HL-60 (cell line): Measurements from ENCODE around the gene TAB3.

ENCODE experiments used
- CTCF ChIP-seq: IDR thresholded peaks from one replicate; pipeline ENCODE4 v1.5.1; 2011; ENCODE audit warnings: low read length, control low read depth, inconsistent platforms; ENCODE audit not compliant: insufficient read depth
- GABPA ChIP-seq: IDR thresholded peaks from 2 replicates; pipeline ENCODE4 v1.6.1; 2012; ENCODE audit warnings: low read depth
- POLR2AphosphoS5 ChIP-seq: IDR thresholded peaks from 2 replicates; pipeline ENCODE4 v1.6.1; 2012; ENCODE audit warnings: low read depth
- REST ChIP-seq: IDR thresholded peaks from 2 replicates; pipeline ENCODE4 v1.6.1; 2012; ENCODE audit warnings: low read depth; ENCODE audit not compliant: insufficient replicate concordance
- SPI1 ChIP-seq: IDR thresholded peaks from 2 replicates; pipeline ENCODE4 v1.6.1; 2012; ENCODE audit warnings: low read depth, mild to moderate bottlenecking, borderline replicate concordance

DNA sequence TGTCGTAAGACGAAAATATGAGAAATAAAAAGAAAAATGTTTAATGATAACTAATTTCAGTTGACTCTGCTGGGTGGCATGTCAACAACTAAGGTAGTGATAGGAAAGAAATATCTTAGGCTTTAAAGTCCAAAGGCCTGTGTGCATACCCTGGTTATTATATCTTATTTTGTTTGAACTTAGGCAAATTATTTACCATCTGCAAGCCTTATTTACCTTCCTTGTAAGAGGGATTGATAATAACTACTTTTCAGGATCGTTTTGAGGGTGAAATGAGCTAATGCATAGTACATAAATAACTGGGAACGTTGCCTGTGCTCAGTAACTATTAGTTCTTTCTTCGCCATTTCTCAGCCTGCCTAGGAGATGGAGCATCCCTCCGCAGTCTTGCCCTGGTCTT, 41.6 kb upstream of the TAB3 start:
- no peak for TF ChIP-seq CTCF
- TF ChIP-seq POLR2AphosphoS5: no peak
- no peak for TF ChIP-seq SPI1
- TF ChIP-seq GABPA: no peak
- no peak for TF ChIP-seq REST
